Neural progenitor cell (in vitro differentiated cells): ENCODE results near the gene RTL5.

Source experiments
- EZH2phosphoT487 ChIP-seq: fragments of 200-600 bp; sonication (generic); IDR thresholded peaks from 2 replicates; pipeline ENCODE4 v1.6.1; 2017; ENCODE audit warnings: antibody characterized with exemption
- TF ChIP-seq, protein P1 (sequence below): fragments of 200-600 bp; sonication (generic); IDR thresholded peaks from 2 replicates; pipeline ENCODE4 v1.5.1; 2017; ENCODE audit warnings: antibody characterized with exemption, mild to moderate bottlenecking

DNA sequence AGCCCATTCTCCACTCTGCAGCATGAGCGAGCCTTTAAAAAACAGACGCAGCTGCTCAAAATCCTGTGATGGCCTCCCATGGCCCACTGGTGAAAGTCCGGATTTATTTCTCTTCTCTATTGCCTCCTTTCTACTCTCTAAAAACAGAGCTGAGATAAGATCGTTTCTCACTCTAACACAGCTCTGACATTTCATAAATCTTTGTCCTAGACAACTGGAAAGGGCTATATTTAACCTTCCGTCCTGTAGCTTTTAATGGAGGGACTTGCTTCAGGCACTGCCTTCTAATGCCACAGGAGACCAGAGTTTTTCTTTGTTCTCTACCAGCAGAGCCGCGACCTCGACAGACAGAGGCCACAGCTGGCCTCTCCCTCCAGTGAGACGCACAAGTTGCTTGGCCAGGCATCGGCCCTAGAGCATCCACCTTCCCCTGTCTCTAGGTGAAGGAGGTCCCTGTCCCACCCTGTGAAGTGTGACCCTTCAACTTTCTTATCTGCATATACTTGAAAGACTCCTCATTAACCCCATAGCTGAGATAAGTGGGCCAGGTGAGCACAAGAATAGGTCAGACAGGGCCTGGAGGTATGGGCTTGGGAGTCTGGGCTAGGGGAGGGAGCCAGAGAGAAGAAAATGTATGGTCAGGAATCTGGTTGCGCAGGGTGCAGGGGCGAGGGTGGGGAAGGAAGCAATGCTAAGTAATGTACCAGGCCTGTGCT is 50.0 kb downstream of the RTL5 start:
- TF ChIP-seq, protein P1, sequence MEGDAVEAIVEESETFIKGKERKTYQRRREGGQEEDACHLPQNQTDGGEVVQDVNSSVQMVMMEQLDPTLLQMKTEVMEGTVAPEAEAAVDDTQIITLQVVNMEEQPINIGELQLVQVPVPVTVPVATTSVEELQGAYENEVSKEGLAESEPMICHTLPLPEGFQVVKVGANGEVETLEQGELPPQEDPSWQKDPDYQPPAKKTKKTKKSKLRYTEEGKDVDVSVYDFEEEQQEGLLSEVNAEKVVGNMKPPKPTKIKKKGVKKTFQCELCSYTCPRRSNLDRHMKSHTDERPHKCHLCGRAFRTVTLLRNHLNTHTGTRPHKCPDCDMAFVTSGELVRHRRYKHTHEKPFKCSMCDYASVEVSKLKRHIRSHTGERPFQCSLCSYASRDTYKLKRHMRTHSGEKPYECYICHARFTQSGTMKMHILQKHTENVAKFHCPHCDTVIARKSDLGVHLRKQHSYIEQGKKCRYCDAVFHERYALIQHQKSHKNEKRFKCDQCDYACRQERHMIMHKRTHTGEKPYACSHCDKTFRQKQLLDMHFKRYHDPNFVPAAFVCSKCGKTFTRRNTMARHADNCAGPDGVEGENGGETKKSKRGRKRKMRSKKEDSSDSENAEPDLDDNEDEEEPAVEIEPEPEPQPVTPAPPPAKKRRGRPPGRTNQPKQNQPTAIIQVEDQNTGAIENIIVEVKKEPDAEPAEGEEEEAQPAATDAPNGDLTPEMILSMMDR: no peak
- no peak for TF ChIP-seq EZH2phosphoT487
